Measurements from ENCODE around the gene MAP3K20. TPM values are rescaled to one million over a fixed set of nuclear protein-coding genes. Genes with fewer than 3 reads are reported as not detected.

The MAP3K20 gene
- total and polyA plus RNA-seq, 2 of the 8 experiments (the other 6 are each of a cell fraction or from before 2014, with no cell fraction given), result 3.1 to 11.1 TPM

DNA sequence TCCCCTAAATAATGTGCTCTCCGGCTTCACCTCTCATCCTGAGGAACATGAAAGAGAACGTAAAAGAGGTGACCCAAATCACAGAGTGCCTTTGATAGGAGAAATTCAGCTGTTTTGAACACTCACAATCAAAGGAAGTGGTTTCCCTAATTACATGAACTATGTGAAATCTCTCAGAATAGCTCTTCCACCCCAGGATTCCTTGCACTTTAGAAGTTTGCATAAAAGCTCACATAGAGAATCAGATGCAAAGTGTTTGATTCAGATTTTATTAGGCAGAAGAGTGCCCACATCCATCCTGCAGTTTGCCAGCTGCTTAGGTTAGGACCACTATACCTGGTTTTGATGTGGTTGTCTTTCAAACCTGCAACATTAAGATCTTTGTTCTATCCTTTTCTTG lies 61.0 kb downstream of the MAP3K20 start:
- Histone ChIP-seq H2BK120ac (replicated peaks; ENCODE audit: low read depth, low read length) (no peak overlapping the region), H3K18ac (ENCODE audit: extremely low read depth, low read length) (no peak overlapping the region), H3K4ac (replicated peaks; ENCODE audit: insufficient read length, low read depth, low read length) (no peak overlapping the region), H2BK5ac (ENCODE audit: low read depth, low read length) (no peak overlapping the region), H2BK20ac (ENCODE audit: low read length) (no peak overlapping the region), H2BK15ac (ENCODE audit: low read length) (no peak overlapping the region), H2BK12ac (ENCODE audit: low read depth, low read length) (no peak overlapping the region), H3K36me3 (ENCODE audit: control insufficient read depth in 2 of 4, insufficient read depth in 4 of 4, low read length in 3 of 4) (no peaks in the 10 kb centered on the region; a peak in 1 of 8 replicates), H3K23me2 (ENCODE audit: low read depth, low read length) (no peaks in the 10 kb centered on the region), H3K9me3 (ENCODE audit: insufficient read depth in 2 of 2, low read depth in 1 of 2, low read length in 1 of 2) (no peaks in the 10 kb centered on the region), H3K27ac (ENCODE audit: low read depth, low read length) (no peak overlapping the region), H4K8ac (ENCODE audit: extremely low read depth, insufficient read depth, low read length) (no peak overlapping the region), H3K14ac (ENCODE audit: insufficient read length) (no peak overlapping the region), H3K4me3 (ENCODE audit: extremely low read depth in 1 of 4, insufficient read depth in 2 of 4, low read depth in 3 of 4, low read length in 4 of 4) (no peak overlapping the region), H4K20me1 (replicated peaks in 1 of 2; ENCODE audit: control insufficient read depth in 1 of 2, insufficient read depth in 2 of 2, low read length in 2 of 2) (no peaks in the 10 kb centered on the region), H3K4me1 (replicated peaks in 1 of 4; ENCODE audit: control insufficient read depth in 3 of 4, insufficient read depth in 4 of 4, low read length in 3 of 4) (peaks cover 0 to 3% (median 0%) of the 10 kb centered on the region in 4 experiments; a peak in 2 of 7 replicates), H2AK5ac (ENCODE audit: low read depth, low read length) (no peak overlapping the region), H3K27me3 (replicated peaks in 1 of 4; ENCODE audit: control insufficient read depth in 3 of 4, extremely low read depth in 1 of 4, insufficient read depth in 3 of 4, low read length in 3 of 4) (no peaks in the 10 kb centered on the region), H3K56ac (replicated peaks; ENCODE audit: insufficient read length, low read depth, low read length) (no peak overlapping the region), H3K79me2 (ENCODE audit: control insufficient read depth in 1 of 2, insufficient read depth in 2 of 2, low read length in 2 of 2) (no peaks in the 10 kb centered on the region), H3K4me2 (ENCODE audit: insufficient read depth in 1 of 2, low read depth in 2 of 2, low read length in 2 of 2) (no peak overlapping the region), H4K5ac (ENCODE audit: insufficient read length, low read depth, low read length) (no peak overlapping the region), H2AFZ (ENCODE audit: low read length) (no peak overlapping the region), H3K79me1 (ENCODE audit: low read depth, low read length) (no peaks in the 10 kb centered on the region), H4K91ac (replicated peaks; ENCODE audit: insufficient read length, low read length) (no peak overlapping the region), H3K23ac (ENCODE audit: insufficient read length) (no peak overlapping the region), H3K9ac (replicated peaks in 1 of 4; ENCODE audit: extremely low read depth in 1 of 4, low read depth in 3 of 4, low read length in 3 of 4) (no peak overlapping the region)
- POLR2A ChIA-PET (ENCODE audit: partially characterized antibody), result interaction anchor here (1.3 kb wide), 1 partner anchor 10 kb away, joined by 4 read pairs; no protein-coding TSS in a partner anchor
- WGBS, 2 experiments (ENCODE audit: extremely low coverage in 1 of 2, insufficient coverage in 1 of 2, insufficient read length in 1 of 2, insufficient replicate concordance in 2 of 2, low coverage in 1 of 2, low lambda C conversion rate in 2 of 2, missing lambda C conversion rate in 1 of 2), result 80% methylated on average over 2 of the region's 2 CpGs; no CpG with 5 or more reads in 1 of the 2 experiments
- no peak for FAIRE-seq
- TF ChIP-seq RBBP5 (IDR thresholded peaks at IDR 0.05; ENCODE audit: borderline replicate concordance, low read depth, low read length), result no peak
- no peak for TF ChIP-seq RNF2 (IDR thresholded peaks at IDR 0.05; ENCODE audit: borderline replicate concordance, low read depth, low read length, missing control alignments, poor library complexity, severe bottlenecking)
- no peak for TF ChIP-seq TCF12 (IDR thresholded peaks at IDR 0.05; ENCODE audit: low read depth, low read length)
- CTCF ChIA-PET (ENCODE audit: partially characterized antibody), result interaction anchor here (0.7 to 1.1 kb wide), 2 partner anchors 13 to 49 kb away, joined by 3 to 4 read pairs; no protein-coding TSS in a partner anchor
- no peak for DNase-seq (ENCODE audit: low read depth in 1 of 2, low spot score in 2 of 2)

Measured in H1 (cell line).